Tibial artery (tissue), 4 donors: ENCODE data around the gene RNASET2.
A peak's percentile ranks its signal among the peaks of the same experiment; 100 is the strongest.

Source experiments
- DNase-seq, 2 donors: peaks; one replicate each; pipeline ENCODE4 v3.0.0-alpha.2; 2019
- H3K27ac ChIP-seq, 2 donors: fragments of 200-600 bp; sonication (generic) in 1 of 2; 1 replicate in 1 of 2; 2 replicates in 1 of 2; pipeline ENCODE4 v1.5.1; 2018 to 2019; ENCODE audit warnings: mild to moderate bottlenecking in 1 of 2
- H3K27me3 ChIP-seq, 2 donors: fragments of 200-600 bp; sonication (generic) in 1 of 2; one replicate each; pipeline versions ENCODE4 v1.5.1 to v1.6.0; 2016 to 2019
- H3K36me3 ChIP-seq, 3 donors: fragments of 200-600 bp; sonication (generic) in 2 of 3; one replicate each; pipeline ENCODE4 v1.5.1; 2016 to 2019; ENCODE audit warnings: mild to moderate bottlenecking in 2 of 3
- H3K4me1 ChIP-seq, 4 donors: fragments of 200-600 bp; sonication (generic) in 2 of 4; 1 replicate in 3 of 4; 2 replicates in 1 of 4; pipeline ENCODE4 v1.5.1; 2016 to 2019
- H3K4me3 ChIP-seq, 2 donors: fragments of 200-600 bp; sonication (generic) in 1 of 2; 1 replicate in 1 of 2; 2 replicates in 1 of 2; pipeline ENCODE4 v1.5.1; 2018 to 2019; ENCODE audit warnings: mild to moderate bottlenecking in 2 of 2
- H3K9me3 ChIP-seq, 3 donors: fragments of 200-600 bp; sonication (generic) in 1 of 3; one replicate each; pipeline ENCODE4 v1.5.1; 2016 to 2019
- intact Hi-C: fragments of 100-400 bp; cut with DNase I; formaldehyde crosslinking; loops from one replicate; pipeline ENCODE4 v1.15.0; 2023; ENCODE audit warnings: low total_unique reads
- TF ChIP-seq, protein P1 (sequence below), 2 experiments: fragments of 200-600 bp in 1 of 2; fragments of 450-650 bp in 1 of 2; IDR thresholded peaks; one replicate each; pipeline ENCODE4 v1.5.1; 2017 to 2019; ENCODE audit warnings: antibody characterized with exemption in 2 of 2, mild to moderate bottlenecking in 1 of 2, moderate library complexity in 1 of 2

RNASET2 gene, protein sequence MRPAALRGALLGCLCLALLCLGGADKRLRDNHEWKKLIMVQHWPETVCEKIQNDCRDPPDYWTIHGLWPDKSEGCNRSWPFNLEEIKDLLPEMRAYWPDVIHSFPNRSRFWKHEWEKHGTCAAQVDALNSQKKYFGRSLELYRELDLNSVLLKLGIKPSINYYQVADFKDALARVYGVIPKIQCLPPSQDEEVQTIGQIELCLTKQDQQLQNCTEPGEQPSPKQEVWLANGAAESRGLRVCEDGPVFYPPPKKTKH

DNA sequence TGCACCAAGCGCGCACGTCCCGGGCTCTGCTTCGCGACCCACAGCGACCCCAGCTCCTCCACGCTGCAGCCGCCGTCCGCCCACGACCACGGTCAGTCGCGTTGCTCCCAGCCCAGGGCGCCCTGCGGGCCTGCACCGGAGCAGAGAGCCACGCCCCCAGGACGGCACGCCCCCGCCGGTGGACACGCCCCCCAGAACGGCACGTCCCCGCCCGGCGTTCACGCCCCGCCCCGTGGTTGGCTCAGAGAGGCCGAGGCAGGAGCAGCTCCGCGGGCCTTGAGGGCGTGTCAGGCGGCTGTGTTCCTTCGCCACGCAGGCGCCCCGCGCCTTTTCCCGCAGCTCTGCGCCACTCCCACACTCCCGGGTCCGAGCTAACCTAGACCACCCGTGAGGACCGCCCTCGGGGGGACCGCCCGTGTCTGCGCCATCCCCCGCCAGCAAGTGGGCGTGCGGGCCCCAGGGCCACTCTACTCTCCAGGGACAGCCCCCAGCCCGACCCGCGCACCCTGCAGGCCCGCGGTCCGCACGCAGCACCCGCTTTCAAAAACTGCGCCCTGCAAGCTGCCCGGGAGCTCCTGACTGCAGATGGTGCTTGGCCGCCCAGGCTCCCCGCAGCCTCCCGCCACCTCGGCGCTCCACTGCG is at the start of gene RNASET2:
TSS of gene RNASET2 (minus strand) at position 107 of the 643 bp plus-strand sequence. CDS start 368 bp downstream, outside the sequence.
- Histone ChIP-seq H3K27ac (peak within 1 kb of the TSS; percentile 84 to 87), H3K4me1 (peaks cover 0 to 17% (median 14%) of the 10 kb centered on the region in 4 donors), H3K27me3 (no peaks in the 10 kb centered on the region), H3K36me3 (peaks cover 0 to 8% (median 0%) of the 10 kb centered on the region in 3 donors), H3K9me3 (no peaks in the 10 kb centered on the region), H3K4me3 (peak within 1 kb of the TSS; percentile 78 to 79)
- TF ChIP-seq, protein P1, sequence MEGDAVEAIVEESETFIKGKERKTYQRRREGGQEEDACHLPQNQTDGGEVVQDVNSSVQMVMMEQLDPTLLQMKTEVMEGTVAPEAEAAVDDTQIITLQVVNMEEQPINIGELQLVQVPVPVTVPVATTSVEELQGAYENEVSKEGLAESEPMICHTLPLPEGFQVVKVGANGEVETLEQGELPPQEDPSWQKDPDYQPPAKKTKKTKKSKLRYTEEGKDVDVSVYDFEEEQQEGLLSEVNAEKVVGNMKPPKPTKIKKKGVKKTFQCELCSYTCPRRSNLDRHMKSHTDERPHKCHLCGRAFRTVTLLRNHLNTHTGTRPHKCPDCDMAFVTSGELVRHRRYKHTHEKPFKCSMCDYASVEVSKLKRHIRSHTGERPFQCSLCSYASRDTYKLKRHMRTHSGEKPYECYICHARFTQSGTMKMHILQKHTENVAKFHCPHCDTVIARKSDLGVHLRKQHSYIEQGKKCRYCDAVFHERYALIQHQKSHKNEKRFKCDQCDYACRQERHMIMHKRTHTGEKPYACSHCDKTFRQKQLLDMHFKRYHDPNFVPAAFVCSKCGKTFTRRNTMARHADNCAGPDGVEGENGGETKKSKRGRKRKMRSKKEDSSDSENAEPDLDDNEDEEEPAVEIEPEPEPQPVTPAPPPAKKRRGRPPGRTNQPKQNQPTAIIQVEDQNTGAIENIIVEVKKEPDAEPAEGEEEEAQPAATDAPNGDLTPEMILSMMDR (IDR thresholded peaks at IDR 0.05) = no peak
- peak; percentile 97 to 98 for DNase-seq
- intact Hi-C loops = loop anchor here (2.0 kb wide), 1 partner anchor 42 kb away; the partner anchor contains the start of gene CEP43

DNA sequence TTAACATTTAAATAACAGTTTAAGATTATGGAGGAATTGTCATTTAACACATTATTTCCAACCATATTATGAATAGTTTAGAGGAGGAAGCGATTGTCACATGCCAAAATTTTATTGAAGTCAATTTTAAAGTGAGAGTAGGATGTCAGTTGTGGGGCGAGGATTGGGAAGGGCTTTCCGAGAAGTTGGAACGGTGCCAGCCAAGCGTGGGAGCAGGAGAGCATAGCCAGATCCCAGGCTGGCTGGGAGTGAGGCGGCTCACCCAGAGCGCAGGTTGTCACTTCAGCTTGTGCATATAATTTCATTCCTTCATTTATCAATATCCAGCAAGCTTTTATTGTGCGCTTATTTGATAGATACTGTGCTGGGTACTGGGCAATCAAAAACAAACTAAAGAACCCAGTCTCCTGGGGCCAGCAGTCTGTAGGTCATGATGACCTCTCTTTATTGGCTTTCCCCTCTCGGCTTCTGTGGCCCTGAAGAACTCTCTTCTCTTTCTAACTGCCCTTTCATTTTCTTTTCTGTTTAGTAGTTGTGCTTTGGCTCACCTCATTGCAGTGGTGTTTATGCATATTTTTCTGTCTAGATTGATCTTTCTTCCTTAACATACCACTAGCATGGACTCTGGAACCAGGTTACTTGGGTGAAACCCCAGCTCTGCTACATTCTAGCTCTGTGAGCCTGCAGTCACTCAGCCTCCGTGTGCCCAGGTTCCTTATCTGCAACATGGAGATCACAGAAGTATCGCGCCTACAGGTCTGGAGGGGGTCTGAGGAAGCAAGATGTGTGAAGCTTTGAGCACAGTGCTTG is 49.2 kb upstream of the RNASET2 start:
- H3K9me3 ChIP-seq = no peaks in the 10 kb centered on the region
- no peak overlapping the region for H3K4me3 ChIP-seq
- peaks cover 0 to 23% (median 0%) of the 10 kb centered on the region in 3 donors for H3K36me3 ChIP-seq
- H3K4me1 ChIP-seq = peaks cover 0 to 18% (median 5%) of the 10 kb centered on the region in 4 donors
- TF ChIP-seq, protein P1 (IDR thresholded peaks at IDR 0.05) = no peak
- H3K27ac ChIP-seq = no peak overlapping the region
- H3K27me3 ChIP-seq = no peaks in the 10 kb centered on the region
- intact Hi-C loops = no loop called here
- DNase-seq = peak in 1 of 2 donors; percentile 25

DNA sequence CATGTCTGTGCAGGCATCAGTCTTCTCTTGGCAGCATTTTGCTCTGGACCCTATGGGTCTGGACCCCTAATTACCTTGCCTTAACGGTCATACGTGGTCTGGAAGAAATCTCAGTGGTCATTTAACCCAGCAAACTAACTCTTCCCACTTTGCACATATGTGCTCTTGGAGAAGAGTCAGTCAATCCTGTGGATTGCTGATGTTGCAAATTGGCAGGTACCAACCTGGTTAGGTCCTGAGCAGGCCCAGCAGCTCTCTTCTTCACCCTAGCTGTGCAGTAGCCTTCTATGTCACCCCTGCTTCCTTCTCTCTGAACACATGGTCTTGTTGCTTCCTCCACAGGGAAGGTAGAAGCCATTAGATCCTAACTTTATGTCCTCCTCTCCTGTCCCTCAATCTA is 44.4 kb upstream of the RNASET2 start:
- Histone ChIP-seq H3K27ac (no peak overlapping the region), H3K9me3 (no peaks in the 10 kb centered on the region), H3K36me3 (peaks cover 0 to 1% (median 0%) of the 10 kb centered on the region in 3 donors), H3K4me1 (peaks cover 0 to 30% (median 14%) of the 10 kb centered on the region in 4 donors), H3K4me3 (no peak overlapping the region), H3K27me3 (no peaks in the 10 kb centered on the region)
- TF ChIP-seq, protein P1 (IDR thresholded peaks at IDR 0.05) = no peak
- no peak for DNase-seq
- intact Hi-C loops = no loop called here

DNA sequence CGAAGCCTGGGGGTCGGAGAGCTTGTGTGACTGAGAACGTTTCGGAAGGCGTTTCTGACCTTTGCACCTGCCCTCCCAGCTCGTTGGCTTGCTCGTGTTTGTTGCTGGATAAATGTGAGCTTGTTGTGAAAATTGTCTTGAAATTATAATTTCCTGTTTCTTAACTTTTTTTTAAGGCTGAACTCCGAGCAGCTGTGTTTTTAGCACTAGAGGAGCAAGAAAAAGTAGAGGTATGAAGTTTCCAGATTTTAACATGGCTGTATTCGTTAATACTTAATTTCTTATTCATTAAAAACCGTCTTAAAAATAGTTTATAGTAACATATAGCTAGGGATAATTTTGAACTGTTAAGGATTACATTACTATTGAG is 43.5 kb upstream of the RNASET2 start:
- peak in 1 of 2 donors; percentile 27 for DNase-seq
- intact Hi-C loops = loop anchor here (2.0 to 10.0 kb wide), 3 partner anchors 43 to 379 kb away; partner anchors contain the start of gene RNASET2
- no peaks in the 10 kb centered on the region for H3K9me3 ChIP-seq

More for the DNA sequence above, 43.5 kb upstream of the RNASET2 start:
- peaks cover 0 to 25% (median 12%) of the 10 kb centered on the region in 4 donors for H3K4me1 ChIP-seq
- TF ChIP-seq, protein P1 (IDR thresholded peaks at IDR 0.05) = no peak
- peak overlapping the region; percentile 53 to 78 for H3K27ac ChIP-seq
- H3K4me3 ChIP-seq = peak overlapping the region; percentile 73 to 80
- H3K36me3 ChIP-seq = no peaks in the 10 kb centered on the region
- no peaks in the 10 kb centered on the region for H3K27me3 ChIP-seq
